Nephron progenitor cell (in vitro differentiated cells): Measurements from ENCODE around the gene ADAR.

Source experiments
- DNase-seq: peaks from one replicate; pipeline ENCODE4 v3.0.0; 2021
- H3K27ac Mint-ChIP-seq: 2 replicates; pipeline ENCODE4 v1.8.0; 2021; ENCODE audit warnings: mild to moderate bottlenecking, moderate library complexity, mixed read lengths
- H3K27me3 Mint-ChIP-seq: 2 replicates; pipeline ENCODE4 v1.8.0; 2021; ENCODE audit warnings: mild to moderate bottlenecking, low read depth, mixed read lengths; ENCODE audit not compliant: poor library complexity
- H3K36me3 Mint-ChIP-seq: 2 replicates; pipeline ENCODE4 v1.8.0; 2021; ENCODE audit warnings: low read depth, mixed read lengths
- H3K4me1 Mint-ChIP-seq: 2 replicates; pipeline ENCODE4 v1.8.0; 2021; ENCODE audit warnings: mixed read lengths
- H3K4me3 Mint-ChIP-seq: 2 replicates; pipeline ENCODE4 v1.8.0; 2021; ENCODE audit warnings: mild to moderate bottlenecking, moderate library complexity, mixed read lengths
- H3K9me3 Mint-ChIP-seq: 2 replicates; pipeline ENCODE4 v1.8.0; 2021; ENCODE audit warnings: mild to moderate bottlenecking, moderate library complexity, mixed read lengths
- TF ChIP-seq, protein P1 (sequence below): fragments of 200-600 bp; sonication (generic); IDR thresholded peaks from 2 replicates; pipeline ENCODE4 v1.5.0; 2021; ENCODE audit warnings: antibody characterized with exemption

The ADAR gene

GRCh38 chr1:154567386-154568156 lies 40.4 kb downstream of the ADAR start, which contains the start of gene CHRNB2:
TSS of gene CHRNB2 (plus strand) at chr1:154567778. CDS start at chr1:154568045, 267 bp downstream.
- Mint-ChIP-seq H3K36me3 (no peaks in the 10 kb centered on the region), H3K27ac (no peak within 1 kb of the TSS), H3K4me3 (peak within 1 kb of the TSS; percentile 80), H3K27me3 (peaks cover 74% of the 10 kb centered on the region), H3K9me3 (peaks cover 3% of the 10 kb centered on the region), H3K4me1 (peaks cover 15% of the 10 kb centered on the region)
- peak; percentile 95 for DNase-seq
- TF ChIP-seq, protein P1, sequence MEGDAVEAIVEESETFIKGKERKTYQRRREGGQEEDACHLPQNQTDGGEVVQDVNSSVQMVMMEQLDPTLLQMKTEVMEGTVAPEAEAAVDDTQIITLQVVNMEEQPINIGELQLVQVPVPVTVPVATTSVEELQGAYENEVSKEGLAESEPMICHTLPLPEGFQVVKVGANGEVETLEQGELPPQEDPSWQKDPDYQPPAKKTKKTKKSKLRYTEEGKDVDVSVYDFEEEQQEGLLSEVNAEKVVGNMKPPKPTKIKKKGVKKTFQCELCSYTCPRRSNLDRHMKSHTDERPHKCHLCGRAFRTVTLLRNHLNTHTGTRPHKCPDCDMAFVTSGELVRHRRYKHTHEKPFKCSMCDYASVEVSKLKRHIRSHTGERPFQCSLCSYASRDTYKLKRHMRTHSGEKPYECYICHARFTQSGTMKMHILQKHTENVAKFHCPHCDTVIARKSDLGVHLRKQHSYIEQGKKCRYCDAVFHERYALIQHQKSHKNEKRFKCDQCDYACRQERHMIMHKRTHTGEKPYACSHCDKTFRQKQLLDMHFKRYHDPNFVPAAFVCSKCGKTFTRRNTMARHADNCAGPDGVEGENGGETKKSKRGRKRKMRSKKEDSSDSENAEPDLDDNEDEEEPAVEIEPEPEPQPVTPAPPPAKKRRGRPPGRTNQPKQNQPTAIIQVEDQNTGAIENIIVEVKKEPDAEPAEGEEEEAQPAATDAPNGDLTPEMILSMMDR: no peak

GRCh38 chr1:154565876-154566275 lies 42.1 kb downstream of the ADAR start:
- Mint-ChIP-seq H3K36me3 (no peaks in the 10 kb centered on the region), H3K27me3 (peaks cover 69% of the 10 kb centered on the region), H3K27ac (no peak overlapping the region), H3K4me3 (no peak overlapping the region), H3K4me1 (peaks cover 17% of the 10 kb centered on the region), H3K9me3 (peaks cover 3% of the 10 kb centered on the region)
- TF ChIP-seq, protein P1: no peak
- no peak for DNase-seq

DNA sequence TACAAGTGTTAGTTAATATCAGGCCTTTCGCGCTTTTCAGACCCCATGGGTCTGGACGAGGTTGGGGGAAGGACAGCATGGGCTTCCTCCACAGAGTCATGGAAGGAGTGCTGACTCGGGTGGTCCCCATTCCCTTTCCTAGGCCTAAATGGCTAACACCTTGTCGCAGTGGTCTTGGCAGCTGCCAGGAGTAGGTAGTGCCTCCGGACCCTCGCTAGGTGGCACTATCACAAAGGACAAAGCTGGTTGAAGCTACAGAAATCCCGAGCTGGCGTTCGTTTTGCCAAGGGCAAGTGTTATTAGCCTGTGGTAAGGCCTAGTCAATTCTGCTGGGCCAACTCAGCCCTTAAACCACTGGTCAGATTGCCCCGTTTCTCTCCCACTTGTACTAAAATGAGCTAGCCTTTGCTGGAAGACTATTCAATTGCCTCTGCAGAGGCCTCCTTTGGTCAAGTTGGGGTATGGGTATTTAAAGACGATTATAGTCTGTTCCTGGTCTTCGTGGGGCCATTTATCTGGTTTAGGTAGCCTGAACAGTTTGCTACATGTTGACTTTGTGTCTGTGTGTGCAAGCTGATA lies 48.4 kb downstream of the ADAR start:
- Mint-ChIP-seq H3K4me1 (peaks cover 54% of the 10 kb centered on the region), H3K36me3 (peaks cover 16% of the 10 kb centered on the region), H3K9me3 (no peaks in the 10 kb centered on the region), H3K27ac (peak overlapping the region; percentile 91), H3K27me3 (peaks cover 13% of the 10 kb centered on the region), H3K4me3 (peak overlapping the region; percentile 82)
- peak; percentile 86 for DNase-seq
- TF ChIP-seq, protein P1: peak; percentile 94

DNA sequence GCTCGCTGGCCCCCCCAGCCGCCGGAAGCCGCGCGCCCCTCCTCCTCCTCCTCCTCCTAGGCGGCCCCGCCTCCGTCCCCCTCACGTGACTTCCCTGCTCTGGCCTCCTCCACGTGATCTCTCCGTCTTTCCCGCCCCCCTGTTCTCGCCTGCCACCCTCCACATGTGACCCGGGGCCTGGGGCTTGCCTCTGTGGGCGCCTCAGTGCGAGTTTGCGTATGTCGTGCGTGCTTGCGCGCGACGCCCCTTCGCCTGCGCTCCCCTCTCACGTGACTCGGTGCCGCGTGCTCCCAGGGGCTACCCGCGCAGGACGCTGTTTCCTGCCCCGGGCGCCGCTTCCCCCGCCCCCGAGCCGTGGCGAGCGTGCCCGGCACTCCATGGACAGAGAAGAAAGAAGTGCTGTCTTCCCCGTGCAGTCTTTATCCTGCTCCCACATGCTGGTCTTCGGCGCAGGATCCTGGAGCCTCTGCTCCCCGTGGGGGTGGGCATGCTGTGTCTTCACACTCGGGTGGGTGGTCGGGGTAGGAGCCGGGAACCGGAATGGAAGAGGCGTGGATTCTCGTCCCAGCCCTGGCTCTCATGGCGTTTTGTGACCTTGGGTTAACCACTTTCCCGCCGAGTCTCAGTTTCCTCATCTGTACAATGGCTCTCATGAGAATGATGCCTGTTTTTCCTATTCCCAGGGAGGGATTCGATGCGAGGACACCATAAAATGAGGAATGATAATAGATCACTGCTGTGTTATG lies 49.1 kb downstream of the ADAR start:
- DNase-seq: peak; percentile 97
- Mint-ChIP-seq H3K27ac (peak overlapping the region; percentile 91), H3K4me1 (peaks cover 54% of the 10 kb centered on the region), H3K36me3 (peaks cover 21% of the 10 kb centered on the region), H3K9me3 (no peaks in the 10 kb centered on the region), H3K27me3 (peaks cover 7% of the 10 kb centered on the region), H3K4me3 (peak overlapping the region; percentile 82)
- TF ChIP-seq, protein P1: no peak

DNA sequence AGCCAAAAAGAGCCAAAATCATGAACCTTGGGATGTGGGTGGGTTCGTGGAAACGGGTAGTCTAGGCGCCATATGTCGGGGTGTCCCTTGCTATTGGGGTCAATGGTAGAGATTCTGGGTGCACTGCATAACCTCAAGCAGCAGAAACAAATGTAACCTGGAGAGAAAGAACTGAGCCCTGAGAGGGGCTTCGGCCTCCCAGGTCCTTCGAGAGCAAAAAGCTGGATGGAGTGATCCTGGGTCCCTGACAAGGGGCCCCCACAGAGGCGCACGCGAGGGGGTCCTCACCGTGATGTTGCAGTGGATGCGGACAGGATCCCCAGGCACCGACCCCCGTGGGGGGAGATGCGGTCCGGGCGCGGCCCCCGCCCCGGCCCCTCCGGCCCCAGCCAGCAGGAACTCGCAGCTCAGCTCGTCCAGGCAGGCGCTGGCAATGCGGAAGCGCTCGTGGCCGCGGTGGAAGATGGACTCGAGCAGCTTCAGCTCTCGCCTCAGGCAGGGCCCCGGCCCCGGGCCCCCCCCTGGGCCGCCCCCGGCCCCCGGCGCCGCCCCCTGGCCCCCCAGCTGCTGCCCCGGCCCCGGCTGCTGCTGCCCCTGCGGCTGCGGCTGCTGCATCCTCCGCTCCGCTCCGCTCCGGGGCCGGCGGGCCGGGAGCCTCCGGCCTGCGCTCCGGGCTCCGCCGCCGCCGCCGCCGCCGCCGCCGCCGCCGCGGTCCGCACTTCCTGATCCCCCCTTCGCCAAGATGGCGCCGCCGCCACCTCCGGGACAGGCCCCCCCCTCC lies 49.9 kb downstream of the ADAR start, which contains the start of gene UBE2Q1:
Gene UBE2Q1, minus strand, starts transcription at position 724 of the 781 bp plus-strand sequence. Its CDS starts 109 bp downstream, at position 615.
- TF ChIP-seq, protein P1: no peak
- H3K27ac Mint-ChIP-seq: peak within 1 kb of the TSS; percentile 91
- H3K4me1 Mint-ChIP-seq: peaks cover 60% of the 10 kb centered on the region
- H3K9me3 Mint-ChIP-seq: no peaks in the 10 kb centered on the region
- H3K27me3 Mint-ChIP-seq: peaks cover 5% of the 10 kb centered on the region
- peak; percentile 61 for DNase-seq
- peak within 1 kb of the TSS; percentile 94 for H3K4me3 Mint-ChIP-seq
- H3K36me3 Mint-ChIP-seq: peaks cover 28% of the 10 kb centered on the region
